WTC11 (cell line): ENCODE results near the gene STK26. TPM values are rescaled to one million over a fixed set of nuclear protein-coding genes. Genes with fewer than 3 reads are reported as not detected.

Source experiments
- ATAC-seq: fragments of 200-7000 bp; cut with Tn5 transposase; 2 replicates; pipeline ENCODE4 v1.10.0; 2021; ENCODE audit warnings: mild to moderate bottlenecking, moderate library complexity
- CTCF ChIA-PET: fragments of 300-600 bp; sonication (Branson Sonifier 250); formaldehyde crosslinking; loops from one replicate; lab custom pipeline; 2021; ENCODE audit warnings: antibody characterized with exemption; lab: Charles Lee
- POLR2A ChIA-PET: fragments of 350-600 bp; sonication (Branson Sonifier 250); formaldehyde crosslinking; loops from one replicate; lab custom pipeline; 2021; ENCODE audit warnings: antibody characterized with exemption; lab: Charles Lee
- DNase-seq: peaks from one replicate; pipeline ENCODE4 v3.0.0; 2021; ENCODE audit warnings: low spot score
- H3K27ac Mint-ChIP-seq: 2 replicates; pipeline ENCODE4 v1.8.0; 2021; ENCODE audit warnings: mixed read lengths
- H3K27me3 Mint-ChIP-seq: 2 replicates; pipeline ENCODE4 v1.8.0; 2021; ENCODE audit warnings: low read depth, mild to moderate bottlenecking, moderate library complexity, mixed read lengths
- H3K36me3 Mint-ChIP-seq: 2 replicates; pipeline ENCODE4 v1.8.0; 2021; ENCODE audit warnings: mixed read lengths
- H3K4me1 Mint-ChIP-seq: 2 replicates; pipeline ENCODE4 v1.8.0; 2022; ENCODE audit warnings: mixed read lengths
- H3K4me3 Mint-ChIP-seq: 2 replicates; pipeline ENCODE4 v1.8.0; 2021; ENCODE audit warnings: mild to moderate bottlenecking, moderate library complexity, mixed read lengths
- H3K9me3 Mint-ChIP-seq: 2 replicates; pipeline ENCODE4 v1.8.0; 2021; ENCODE audit warnings: mixed read lengths
- ATF6 ChIP-seq: sonication (generic); formaldehyde crosslinking; IDR thresholded peaks from 2 replicates; pipeline ENCODE4 v1.8.1; 2023; ENCODE audit warnings: mild to moderate bottlenecking, missing genetic modification reagents
- CDX4 ChIP-seq: fragments of 250-450 bp; sonication (Bioruptor Pico); IDR thresholded peaks from 2 replicates; pipeline ENCODE4 v1.9.0; 2021; ENCODE audit warnings: moderate library complexity, mild to moderate bottlenecking, inconsistent platforms, borderline replicate concordance
- E2F1 ChIP-seq: sonication (generic); formaldehyde crosslinking; IDR thresholded peaks from 2 replicates; pipeline ENCODE4 v1.8.0; 2022; ENCODE audit warnings: mild to moderate bottlenecking, missing genetic modification reagents
- E2F5 ChIP-seq: sonication (generic); formaldehyde crosslinking; IDR thresholded peaks from 2 replicates; pipeline ENCODE4 v1.8.1; 2022; ENCODE audit warnings: mild to moderate bottlenecking, moderate library complexity, missing genetic modification reagents
- ETV6 ChIP-seq: sonication (generic); formaldehyde crosslinking; IDR thresholded peaks from 2 replicates; pipeline ENCODE4 v1.8.1; 2022; ENCODE audit warnings: mild to moderate bottlenecking, missing genetic modification reagents
- GABPB1 ChIP-seq: sonication (generic); formaldehyde crosslinking; IDR thresholded peaks from 2 replicates; pipeline ENCODE4 v1.8.1; 2023; ENCODE audit warnings: mild to moderate bottlenecking, missing genetic modification reagents
- IRF2 ChIP-seq: sonication (generic); formaldehyde crosslinking; IDR thresholded peaks from 2 replicates; pipeline ENCODE4 v1.8.0; 2022; ENCODE audit warnings: low read depth, missing genetic modification reagents, borderline replicate concordance
- JUN ChIP-seq: sonication (generic); formaldehyde crosslinking; IDR thresholded peaks from 2 replicates; pipeline ENCODE4 v1.8.0; 2023; ENCODE audit warnings: mild to moderate bottlenecking, missing genetic modification reagents
- NFE2L1 ChIP-seq: sonication (generic); formaldehyde crosslinking; IDR thresholded peaks from 2 replicates; pipeline ENCODE4 v1.8.1; 2023; ENCODE audit warnings: missing genetic modification reagents
- NR1H2 ChIP-seq: sonication (generic); formaldehyde crosslinking; IDR thresholded peaks from 2 replicates; pipeline ENCODE4 v1.9.0; 2021; ENCODE audit warnings: mild to moderate bottlenecking, moderate library complexity, missing genetic modification reagents
- PRRX2 ChIP-seq: fragments of 250-450 bp; sonication (Bioruptor Pico); IDR thresholded peaks from 2 replicates; pipeline ENCODE4 v1.8.0; 2021; ENCODE audit warnings: mild to moderate bottlenecking
- RELA ChIP-seq: sonication (generic); formaldehyde crosslinking; IDR thresholded peaks from 2 replicates; pipeline ENCODE4 v1.8.1; 2022; ENCODE audit warnings: missing genetic modification reagents, mild to moderate bottlenecking, borderline replicate concordance
- SP1 ChIP-seq: sonication (generic); formaldehyde crosslinking; conservative IDR thresholded peaks from 2 replicates; pipeline ENCODE4 v1.8.1; 2022; ENCODE audit warnings: missing genetic modification reagents
- STAT6 ChIP-seq: sonication (generic); formaldehyde crosslinking; conservative IDR thresholded peaks from 2 replicates; pipeline ENCODE4 v1.8.1; 2023; ENCODE audit warnings: mild to moderate bottlenecking, low read depth, missing genetic modification reagents, moderate library complexity
- TCF7 ChIP-seq: sonication (generic); formaldehyde crosslinking; IDR thresholded peaks from 2 replicates; pipeline ENCODE4 v1.8.0; 2022; ENCODE audit warnings: mild to moderate bottlenecking, low read depth, missing genetic modification reagents, moderate library complexity
- TEAD1 ChIP-seq: sonication (generic); formaldehyde crosslinking; IDR thresholded peaks from 2 replicates; pipeline ENCODE4 v1.8.0; 2022; ENCODE audit warnings: mild to moderate bottlenecking, missing genetic modification reagents
- TEAD4 ChIP-seq: sonication (generic); formaldehyde crosslinking; IDR thresholded peaks from 2 replicates; pipeline ENCODE4 v1.8.0; 2022; ENCODE audit warnings: mild to moderate bottlenecking, missing genetic modification reagents
- TP53 ChIP-seq: sonication (generic); formaldehyde crosslinking; IDR thresholded peaks from 2 replicates; pipeline ENCODE4 v1.8.1; 2023; ENCODE audit warnings: mild to moderate bottlenecking, missing genetic modification reagents
- ZNF138 ChIP-seq: sonication (generic); formaldehyde crosslinking; conservative IDR thresholded peaks from 2 replicates; pipeline ENCODE4 v1.8.1; 2022; ENCODE audit warnings: mild to moderate bottlenecking, moderate library complexity, missing genetic modification reagents
- ZNF232 ChIP-seq: sonication (generic); formaldehyde crosslinking; IDR thresholded peaks from 2 replicates; pipeline ENCODE4 v1.8.0; 2022; ENCODE audit warnings: mild to moderate bottlenecking, missing genetic modification reagents
- ZNF317 ChIP-seq: sonication (generic); formaldehyde crosslinking; IDR thresholded peaks from 2 replicates; pipeline ENCODE4 v1.8.1; 2023; ENCODE audit warnings: low read depth, mild to moderate bottlenecking, moderate library complexity, missing genetic modification reagents, borderline replicate concordance
- ZNF423 ChIP-seq: fragments of 250-450 bp; sonication (Bioruptor Pico); IDR thresholded peaks from 2 replicates; pipeline ENCODE4 v2.1.2; 2022; ENCODE audit warnings: mild to moderate bottlenecking, moderate library complexity
- ZNF425 ChIP-seq: fragments of 250-450 bp; sonication (Bioruptor Pico); conservative IDR thresholded peaks from 2 replicates; pipeline ENCODE4 v1.9.0; 2021; ENCODE audit warnings: mild to moderate bottlenecking
- ZNF512 ChIP-seq: sonication (generic); formaldehyde crosslinking; IDR thresholded peaks from 2 replicates; pipeline ENCODE4 v1.8.1; 2022; ENCODE audit warnings: missing genetic modification reagents, borderline replicate concordance
- total RNA-seq: library from RNA; stranded (reverse); gene quantifications from 3 replicates; pipeline ENCODE4 v1.2.3, GENCODE V29; 2021

STK26 gene
- total RNA-seq, 1 experiment from 2014 or later = 77.6 TPM

- DNase-seq = no peak
- CTCF ChIA-PET = no interaction called here
- Mint-ChIP-seq H3K36me3 (no peaks in the 10 kb centered on the region), H3K4me1 (peaks cover 24% of the 10 kb centered on the region), H3K27me3 (no peaks in the 10 kb centered on the region), H3K9me3 (no peaks in the 10 kb centered on the region), H3K4me3 (no peak overlapping the region), H3K27ac (no peak overlapping the region)
- TF ChIP-seq TEAD1 = no peak
- TF ChIP-seq IRF2 = no peak
- no peak for TF ChIP-seq E2F5
- TF ChIP-seq RELA (CRISPR knock-in tag) = no peak
- TF ChIP-seq ZNF425 (CRISPR knock-in tag) = no peak
- TF ChIP-seq NR1H2 (CRISPR knock-in tag) = no peak
- TF ChIP-seq TEAD4 = no peak
- TF ChIP-seq CDX4 (CRISPR knock-in tag) = no peak
- no peak for TF ChIP-seq TCF7 (CRISPR knock-in tag)
- no peak for TF ChIP-seq ZNF512
- TF ChIP-seq ZNF423 = no peak
- POLR2A ChIA-PET = no interaction called here
- ATAC-seq = no peak
These were observed 92.7 kb downstream of the STK26 start for GRCh38 chrX:132115792-132116191.

GRCh38 chrX:132118358-132118757, 95.3 kb downstream of the STK26 start:
- H3K27me3 Mint-ChIP-seq = peaks cover 4% of the 10 kb centered on the region; the same call in 1 of the 2 replicates
- TF ChIP-seq STAT6 (no peak), ZNF138 (CRISPR knock-in tag) (no peak), JUN (no peak), TP53 (no peak)
- TF ChIP-seq, all 79 proteins: peak for 0
- H3K4me1 Mint-ChIP-seq = peaks cover 21% of the 10 kb centered on the region
- no peak overlapping the region for H3K27ac Mint-ChIP-seq
- H3K4me3 Mint-ChIP-seq = no peak overlapping the region
- H3K36me3 Mint-ChIP-seq = no peaks in the 10 kb centered on the region
- DNase-seq = peak; percentile 14
- POLR2A ChIA-PET = interaction anchor here (1.1 kb wide), 1 partner anchor 26 kb away, joined by 3 read pairs; no protein-coding TSS in a partner anchor
- H3K9me3 Mint-ChIP-seq = no peaks in the 10 kb centered on the region
- ATAC-seq = peak; percentile 88
- CTCF ChIA-PET = interaction anchor here (0.7 kb wide), 1 partner anchor 26 kb away, joined by 3 read pairs; no protein-coding TSS in a partner anchor

GRCh38 chrX:132119283-132119682, 96.2 kb downstream of the STK26 start:
- ChIA-PET CTCF (interaction anchor here (1.4 kb wide), 1 partner anchor 27 kb away, joined by 5 read pairs; no protein-coding TSS in a partner anchor), POLR2A (no interaction called here)
- Mint-ChIP-seq H3K4me3 (no peak overlapping the region), H3K9me3 (no peaks in the 10 kb centered on the region), H3K4me1 (peaks cover 21% of the 10 kb centered on the region), H3K27me3 (peaks cover 4% of the 10 kb centered on the region), H3K36me3 (no peaks in the 10 kb centered on the region), H3K27ac (no peak overlapping the region)
- ATAC-seq (no peak), DNase-seq (no peak)
- TF ChIP-seq ETV6 (CRISPR knock-in tag) (no peak), ATF6 (CRISPR knock-in tag) (no peak), ZNF138 (CRISPR knock-in tag) (no peak), E2F1 (CRISPR knock-in tag) (no peak), ZNF317 (no peak), NFE2L1 (CRISPR knock-in tag) (no peak), PRRX2 (CRISPR knock-in tag) (no peak), GABPB1 (CRISPR knock-in tag) (no peak), SP1 (CRISPR knock-in tag) (no peak), ZNF232 (CRISPR knock-in tag) (no peak)
